HG03520 (cell line): Measurements from ENCODE around the gene PCDHGA8.
"Not testable (repeated sequence)": the region's sequence is repeated elsewhere in the genome, so short reads cannot be mapped to it uniquely, and the experiment has no call there.

Experiments used
- ATAC-seq: cut with Tn5 transposase; IDR thresholded peaks from one replicate; pipeline ENCODE4 v1.9.1; 2021; ENCODE audit warnings: mild to moderate bottlenecking, moderate library complexity; ENCODE audit not compliant: unreplicated experiment

The PCDHGA8 gene

GRCh38 chr5:141399555-141400258 lies 7.3 kb downstream of the PCDHGA8 start:
- no peak for ATAC-seq

DNA sequence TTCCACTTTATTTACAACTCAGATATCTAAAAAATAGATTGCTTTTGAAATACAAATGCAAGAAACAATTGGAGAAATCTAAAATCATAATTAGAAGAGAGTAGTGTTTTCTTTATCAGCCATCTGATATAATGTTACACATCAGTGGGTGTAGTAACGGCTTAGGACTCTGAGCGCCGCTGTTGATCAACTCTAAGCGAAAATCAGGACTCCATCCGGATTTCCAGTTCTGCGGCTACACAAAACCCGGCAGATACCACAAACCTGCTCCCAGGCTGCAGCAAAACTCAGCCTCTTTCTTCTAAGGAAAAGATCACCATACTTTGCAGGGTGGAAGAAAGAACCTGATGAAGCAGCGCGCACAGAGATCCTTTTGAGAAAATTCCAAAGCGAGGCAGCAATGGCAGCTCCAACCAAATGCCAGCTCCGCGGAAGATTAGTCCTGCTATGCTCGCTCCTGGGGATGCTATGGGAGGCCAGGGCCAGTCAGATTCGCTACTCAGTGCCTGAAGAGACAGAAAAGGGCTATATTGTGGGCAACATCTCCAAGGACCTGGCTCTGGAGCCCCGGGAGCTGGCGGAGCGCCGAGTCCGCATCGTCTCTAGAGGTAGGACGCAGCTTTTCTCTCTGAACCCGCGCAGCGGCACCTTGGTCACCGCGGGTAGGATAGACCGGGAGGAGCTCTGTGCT lies 10.3 kb downstream of the PCDHGA8 start, which contains the start of gene PCDHGA9:
PCDHGA9 (plus strand) TSS at position 226 of the 691 bp plus-strand sequence; CDS start at position 401, 175 bp downstream.
- no peak for ATAC-seq

- ATAC-seq = no peak
Measured at GRCh38 chr5:141403387-141403786, 11.0 kb downstream of the PCDHGA8 start.

DNA sequence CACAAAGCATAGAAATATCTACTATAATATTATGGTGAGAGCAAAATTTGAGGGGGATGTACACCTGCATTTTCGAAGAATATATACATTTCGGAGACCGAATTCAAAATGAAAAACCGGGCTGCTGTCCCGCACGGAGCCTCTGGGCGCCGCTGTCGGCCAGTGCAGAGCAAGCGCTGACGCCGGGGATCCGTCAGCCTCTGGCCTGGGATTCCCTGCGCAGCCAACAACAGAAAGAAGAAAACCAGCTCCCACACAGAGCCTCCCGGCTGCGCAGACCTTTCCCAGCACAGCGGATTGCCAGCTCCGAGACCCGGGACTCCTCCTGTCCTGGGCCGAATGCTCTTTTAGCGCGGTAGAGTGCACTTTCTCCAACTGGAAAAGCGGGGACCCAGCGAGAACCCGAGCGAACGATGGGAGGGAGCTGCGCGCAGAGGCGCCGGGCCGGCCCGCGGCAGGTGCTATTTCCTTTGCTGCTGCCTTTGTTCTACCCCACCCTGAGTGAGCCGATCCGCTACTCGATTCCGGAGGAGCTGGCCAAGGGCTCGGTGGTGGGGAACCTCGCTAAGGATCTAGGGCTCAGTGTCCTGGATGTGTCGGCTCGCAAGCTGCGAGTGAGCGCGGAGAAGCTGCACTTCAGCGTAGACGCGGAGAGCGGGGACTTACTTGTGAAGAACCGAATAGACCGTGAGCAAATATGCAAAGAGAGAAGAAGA lies 15.5 kb downstream of the PCDHGA8 start, which contains the start of gene PCDHGB6:
PCDHGB6 (plus strand) TSS at position 232 of the 716 bp plus-strand sequence; CDS start at position 414, 182 bp downstream.
- not testable (repeated sequence) for ATAC-seq

DNA sequence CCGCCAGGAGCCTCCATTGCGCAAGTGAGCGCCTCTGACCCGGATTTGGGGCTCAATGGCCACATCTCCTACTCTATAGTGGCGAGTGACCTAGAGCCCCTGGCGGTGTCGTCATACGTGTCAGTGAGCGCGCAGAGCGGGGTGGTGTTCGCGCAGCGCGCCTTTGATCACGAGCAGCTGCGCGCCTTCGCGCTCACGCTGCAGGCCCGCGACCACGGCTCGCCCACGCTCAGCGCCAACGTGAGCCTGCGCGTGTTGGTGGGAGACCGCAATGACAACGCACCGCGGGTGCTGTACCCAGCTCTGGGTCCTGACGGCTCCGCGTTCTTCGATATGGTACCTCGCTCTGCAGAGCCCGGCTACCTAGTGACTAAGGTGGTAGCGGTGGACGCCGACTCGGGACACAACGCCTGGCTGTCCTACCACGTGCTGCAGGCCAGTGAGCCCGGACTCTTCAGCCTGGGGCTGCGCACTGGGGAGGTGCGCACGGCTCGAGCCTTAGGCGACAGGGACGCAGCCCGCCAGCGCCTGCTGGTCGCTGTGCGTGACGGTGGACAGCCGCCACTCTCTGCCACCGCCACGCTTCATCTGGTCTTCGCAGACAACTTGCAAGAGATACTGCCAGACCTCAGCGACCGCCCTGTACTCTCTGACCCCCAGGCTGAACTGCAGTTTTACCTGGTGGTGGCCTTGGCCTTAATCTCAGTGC lies 17.3 kb downstream of the PCDHGA8 start:
- ATAC-seq = no peak

- ATAC-seq = no peak
Measured at GRCh38 chr5:141411575-141411974, 19.1 kb downstream of the PCDHGA8 start.

DNA sequence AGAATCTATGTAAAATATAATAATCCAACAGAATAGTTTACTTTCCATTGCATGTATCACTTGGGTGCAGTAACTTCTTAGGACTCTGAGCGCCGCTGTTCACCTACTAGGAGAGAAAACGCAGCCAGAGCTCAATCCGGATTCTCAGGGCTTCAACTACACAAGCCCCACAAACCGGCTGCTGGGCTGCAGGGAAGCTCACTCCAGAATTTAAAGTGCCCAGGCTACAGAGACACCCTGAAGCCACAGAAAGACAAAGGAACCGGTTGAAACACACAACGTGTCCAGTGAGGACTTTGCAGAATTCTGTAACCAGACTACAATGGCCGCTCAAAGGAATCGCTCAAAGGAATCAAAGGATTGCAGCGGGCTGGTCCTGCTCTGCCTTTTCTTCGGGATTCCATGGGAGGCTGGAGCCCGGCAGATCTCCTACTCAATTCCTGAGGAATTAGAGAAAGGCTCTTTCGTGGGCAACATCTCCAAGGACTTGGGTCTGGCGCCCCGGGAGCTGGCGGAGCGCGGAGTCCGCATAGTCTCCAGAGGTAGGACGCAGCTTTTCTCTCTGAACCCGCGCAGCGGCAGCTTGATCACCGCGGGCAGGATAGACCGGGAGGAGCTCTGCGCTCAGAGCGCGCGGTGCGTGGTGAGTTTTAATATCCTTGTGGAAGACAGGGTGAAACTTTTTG lies 20.6 kb downstream of the PCDHGA8 start, which contains the start of gene PCDHGA10:
PCDHGA10 (plus strand) TSS at position 134 of the 686 bp plus-strand sequence; CDS start at position 323, 189 bp downstream.
- peak; percentile 76 for ATAC-seq

DNA sequence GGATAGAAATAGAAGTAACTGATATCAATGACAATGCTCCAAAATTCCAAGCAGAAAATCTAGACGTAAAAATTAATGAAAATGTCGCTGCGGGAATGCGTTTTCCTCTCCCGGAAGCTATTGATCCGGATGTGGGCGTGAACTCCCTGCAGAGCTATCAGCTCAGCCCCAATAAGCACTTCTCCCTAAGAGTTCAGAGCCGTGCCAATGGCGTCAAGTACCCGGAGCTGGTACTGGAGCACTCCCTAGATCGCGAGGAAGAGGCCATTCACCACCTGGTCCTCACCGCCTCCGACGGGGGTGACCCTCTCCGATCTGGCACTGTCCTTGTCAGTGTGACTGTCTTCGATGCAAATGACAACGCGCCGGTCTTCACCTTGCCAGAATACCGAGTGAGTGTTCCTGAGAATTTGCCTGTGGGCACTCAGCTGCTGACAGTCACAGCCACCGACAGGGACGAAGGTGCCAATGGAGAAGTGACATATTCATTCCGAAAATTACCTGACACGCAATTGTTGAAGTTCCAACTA lies 21.2 kb downstream of the PCDHGA8 start:
- no peak for ATAC-seq

GRCh38 chr5:141414548-141415274 lies 22.3 kb downstream of the PCDHGA8 start:
- not testable (repeated sequence) for ATAC-seq

GRCh38 chr5:141415275-141415618 lies 22.8 kb downstream of the PCDHGA8 start:
- not testable (repeated sequence) for ATAC-seq

- peak; percentile 74 for ATAC-seq
Measured at GRCh38 chr5:141417494-141418172, 25.2 kb downstream of the PCDHGA8 start, which contains the start of gene PCDHGB7. PCDHGB7 (plus strand) TSS chr5:141417677; CDS start chr5:141417860, 183 bp downstream.

DNA sequence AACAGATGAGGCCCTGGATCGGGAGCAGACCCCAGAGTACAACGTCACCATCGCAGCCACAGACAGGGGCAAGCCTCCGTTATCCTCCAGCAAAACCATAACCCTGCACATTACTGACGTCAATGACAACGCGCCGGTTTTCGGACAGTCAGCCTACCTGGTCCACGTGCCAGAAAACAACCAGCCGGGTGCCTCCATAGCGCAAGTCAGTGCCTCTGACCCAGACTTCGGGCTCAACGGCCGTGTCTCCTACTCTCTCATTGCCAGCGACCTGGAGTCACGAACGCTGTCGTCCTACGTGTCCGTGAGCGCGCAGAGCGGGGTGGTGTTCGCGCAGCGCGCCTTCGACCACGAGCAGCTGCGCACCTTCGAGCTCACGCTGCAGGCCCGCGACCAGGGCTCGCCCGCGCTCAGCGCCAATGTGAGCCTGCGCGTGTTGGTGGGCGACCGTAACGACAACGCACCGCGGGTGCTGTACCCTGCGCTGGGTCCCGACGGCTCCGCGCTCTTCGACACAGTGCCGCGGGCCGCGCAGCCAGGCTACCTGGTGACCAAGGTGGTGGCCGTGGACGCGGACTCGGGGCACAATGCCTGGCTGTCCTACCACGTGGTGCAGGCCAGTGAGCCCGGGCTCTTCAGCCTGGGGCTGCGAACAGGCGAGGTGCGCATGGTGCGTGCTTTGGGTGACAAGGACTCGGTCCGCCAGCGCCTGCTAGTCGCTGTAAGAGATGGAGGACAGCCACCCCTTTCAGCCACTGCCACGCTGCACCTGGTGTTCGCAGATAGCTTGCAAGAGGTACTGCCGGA lies 26.8 kb downstream of the PCDHGA8 start:
- ATAC-seq = no peak

DNA sequence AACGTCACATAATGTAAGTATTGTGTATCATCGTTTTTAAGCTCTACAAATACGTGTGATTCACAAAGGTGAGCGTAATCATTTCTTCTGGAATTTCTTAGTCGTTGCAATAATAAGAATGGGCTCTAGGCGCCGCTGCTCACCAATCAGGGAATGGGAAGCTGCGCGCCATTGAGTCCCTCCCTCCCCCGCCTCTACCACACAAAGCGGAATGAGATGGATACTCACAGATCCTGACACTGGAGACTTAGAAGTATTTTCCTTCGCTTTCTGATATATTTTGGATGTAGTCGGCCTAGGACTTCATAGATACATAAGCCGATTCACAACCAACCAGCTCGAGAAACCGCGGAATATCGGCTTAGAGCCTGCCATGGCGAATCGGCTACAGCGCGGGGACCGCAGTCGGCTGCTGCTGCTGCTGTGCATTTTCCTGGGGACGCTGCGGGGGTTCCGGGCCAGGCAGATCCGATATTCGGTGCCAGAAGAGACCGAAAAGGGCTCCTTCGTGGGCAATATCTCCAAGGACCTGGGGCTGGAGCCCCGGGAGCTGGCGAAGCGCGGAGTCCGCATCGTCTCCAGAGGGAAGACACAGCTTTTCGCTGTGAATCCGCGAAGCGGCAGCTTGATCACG lies 28.5 kb downstream of the PCDHGA8 start, which contains the start of gene PCDHGA11:
PCDHGA11 (plus strand) TSS at position 197 of the 634 bp plus-strand sequence; CDS start at position 374, 177 bp downstream.
- ATAC-seq = peak; percentile 36

GRCh38 chr5:141421489-141421855 lies 29.0 kb downstream of the PCDHGA8 start:
- no peak for ATAC-seq

DNA sequence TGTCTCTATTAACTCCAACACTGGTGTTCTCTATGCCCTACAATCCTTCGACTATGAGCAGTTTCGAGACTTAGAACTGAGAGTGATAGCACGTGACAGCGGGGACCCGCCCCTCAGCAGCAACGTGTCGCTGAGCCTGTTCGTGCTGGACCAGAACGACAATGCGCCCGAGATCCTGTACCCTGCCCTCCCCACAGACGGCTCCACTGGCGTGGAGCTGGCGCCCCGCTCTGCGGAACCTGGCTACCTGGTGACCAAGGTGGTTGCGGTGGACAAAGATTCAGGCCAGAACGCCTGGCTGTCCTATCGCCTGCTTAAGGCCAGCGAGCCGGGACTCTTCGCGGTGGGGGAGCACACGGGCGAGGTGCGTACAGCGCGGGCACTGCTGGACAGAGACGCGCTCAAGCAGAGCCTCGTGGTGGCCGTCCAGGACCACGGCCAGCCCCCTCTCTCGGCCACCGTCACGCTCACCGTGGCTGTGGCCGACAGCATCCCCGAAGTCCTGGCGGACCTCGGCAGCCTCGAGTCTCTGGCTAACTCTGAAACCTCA lies 30.4 kb downstream of the PCDHGA8 start:
- no peak for ATAC-seq

DNA sequence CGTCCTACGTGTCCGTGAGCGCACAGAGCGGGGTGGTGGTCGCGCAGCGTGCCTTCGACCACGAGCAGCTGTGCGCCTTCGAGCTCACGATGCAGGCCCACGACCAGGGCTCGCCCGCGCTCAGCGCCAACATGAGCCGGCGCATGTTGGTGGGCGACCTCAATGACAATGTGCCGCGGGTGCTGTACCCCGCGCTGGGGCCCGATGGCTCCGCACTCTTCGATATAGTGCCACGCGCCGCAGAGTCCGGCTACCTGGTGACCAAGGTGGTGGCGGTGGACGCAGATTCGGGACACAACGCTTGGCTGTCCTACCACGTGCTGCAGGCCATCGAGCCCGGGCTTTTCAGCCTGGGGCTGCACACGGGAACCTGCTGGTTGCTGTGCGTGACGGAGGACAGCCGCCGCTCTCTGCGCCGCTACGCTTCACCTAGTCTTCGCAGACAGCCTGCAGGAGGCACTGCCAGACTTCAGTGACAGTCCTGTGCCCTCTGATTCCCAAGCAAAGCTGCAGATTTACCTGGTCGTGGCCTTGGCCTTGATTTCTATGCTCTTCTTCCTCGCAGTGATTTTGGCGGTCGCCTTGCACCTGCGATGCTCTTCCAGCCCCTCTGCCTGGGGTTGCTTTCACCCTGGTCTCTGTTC lies 35.5 kb downstream of the PCDHGA8 start:
- ATAC-seq = no peak
